Prostate gland (tissue), 2 donors: Measurements from ENCODE around the gene RAD51B. TPM values are rescaled to one million over a fixed set of nuclear protein-coding genes. Genes with fewer than 3 reads are reported as not detected.

Source experiments
- DNase-seq: peaks from one replicate; pipeline ENCODE4 v3.0.0-alpha.2; 2019; ENCODE audit warnings: low spot score
- H3K27ac ChIP-seq, 2 donors: fragments of 200-600 bp; sonication (generic); 2 replicates each; pipeline ENCODE4 v1.5.1; 2017 to 2019
- H3K27me3 ChIP-seq: fragments of 200-600 bp; sonication (generic); replicated peaks from 2 replicates; pipeline ENCODE4 v1.5.1; 2019; ENCODE audit not compliant: insufficient read depth
- H3K36me3 ChIP-seq, 2 donors: fragments of 200-600 bp; sonication (generic); 1 replicate in 1 of 2; 2 replicates in 1 of 2; pipeline versions ENCODE4 v1.5.1 to v1.8.1; 2017 to 2019
- H3K4me1 ChIP-seq: fragments of 200-600 bp; sonication (generic); replicated peaks from 2 replicates; pipeline ENCODE4 v1.5.1; 2019
- H3K4me3 ChIP-seq, 2 donors: fragments of 200-600 bp; sonication (generic); 2 replicates each; pipeline ENCODE4 v1.5.1; 2017 to 2019
- H3K9me3 ChIP-seq: fragments of 200-600 bp; sonication (generic); 2 replicates; pipeline ENCODE4 v1.5.1; 2017
- CTCF ChIP-seq, 4 experiments: fragments of 200-600 bp in 2 of 4; fragments of 450-650 bp in 2 of 4; sonication (generic) in 2 of 4; IDR thresholded peaks; 1 replicate in 3 of 4; 2 replicates in 1 of 4; pipeline ENCODE4 v1.5.1; 2016 to 2019; ENCODE audit warnings: antibody characterized with exemption in 4 of 4, mild to moderate bottlenecking in 2 of 4, moderate library complexity in 2 of 4
- POLR2A ChIP-seq: fragments of 450-650 bp; IDR thresholded peaks from one replicate; pipeline ENCODE4 v1.6.1; 2016; ENCODE audit warnings: antibody characterized with exemption, mild to moderate bottlenecking
- POLR2AphosphoS5 ChIP-seq: sonication (generic); formaldehyde crosslinking; IDR thresholded peaks from one replicate; pipeline ENCODE4 v1.6.1; 2017; ENCODE audit warnings: antibody characterized with exemption
- WGBS: methylation state at CpG from one replicate; pipeline ENCODE4 v1.1.5; 2018; 5-methylcytosine and 5-hydroxymethylcytosine counted together
- intact Hi-C: fragments of 100-400 bp; cut with DNase I; formaldehyde crosslinking; loops from one replicate; pipeline ENCODE4 v1.14.2; 2022
- total RNA-seq, 2 donors: library from RNA; depleted of rRNA; stranded (reverse); fragments of >200 nt; gene quantifications; one replicate each; pipeline ENCODE4 v1.1.0, GENCODE V29; 2016

Gene RAD51B
- total RNA-seq, 2 donors from 2014 or later = 14.9 to 35.8 TPM

DNA sequence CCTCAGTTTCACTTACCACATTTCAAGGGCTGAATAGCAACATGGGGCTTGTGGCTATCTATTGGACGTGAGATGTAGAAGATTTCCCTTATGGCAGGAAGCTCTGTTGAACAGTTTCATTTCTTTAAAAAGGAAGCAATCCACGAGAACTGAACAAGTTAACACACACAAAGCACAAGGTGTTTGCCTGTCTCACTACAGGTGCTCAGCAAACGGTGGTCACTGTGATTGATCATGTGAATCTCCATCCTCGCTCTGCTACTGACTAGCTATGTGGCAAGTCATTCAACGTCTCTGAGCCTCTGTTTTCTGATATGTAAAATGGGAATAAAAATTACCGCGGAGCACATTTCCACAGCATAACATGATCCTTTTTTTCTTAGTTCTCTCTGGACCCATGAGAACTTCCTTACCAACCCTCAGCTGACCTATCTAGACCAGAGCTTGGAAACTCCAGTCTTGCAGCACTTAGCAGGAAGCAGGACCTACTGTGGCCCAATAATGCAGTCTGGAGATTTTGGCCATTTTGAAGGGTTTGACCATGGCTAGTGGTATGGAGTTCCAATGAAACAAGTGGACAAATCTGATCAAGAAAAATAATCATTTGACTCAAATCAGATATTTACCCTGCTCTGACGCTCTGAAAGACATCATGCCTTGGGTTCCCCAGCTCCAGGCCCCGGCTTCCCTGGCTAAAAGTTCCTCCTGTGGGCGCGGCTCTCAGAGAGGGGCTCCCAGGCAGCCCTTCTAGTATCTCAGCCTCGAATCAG is 694.4 kb downstream of the RAD51B start:
- TF ChIP-seq POLR2AphosphoS5 (no peak), POLR2A (no peak), CTCF (IDR thresholded peaks at IDR 0.05) (no peak)
- H3K4me3 ChIP-seq = no peak overlapping the region
- no peaks in the 10 kb centered on the region for H3K36me3 ChIP-seq
- H3K27ac ChIP-seq = peak overlapping the region in 1 of 2 donors; percentile 32
- H3K27me3 ChIP-seq = no peaks in the 10 kb centered on the region
- 81% methylated on average over 12 of the region's 12 CpGs for WGBS
- H3K9me3 ChIP-seq = no peaks in the 10 kb centered on the region
- DNase-seq = no peak
- intact Hi-C loops = no loop called here
- H3K4me1 ChIP-seq = peaks cover 3% of the 10 kb centered on the region

DNA sequence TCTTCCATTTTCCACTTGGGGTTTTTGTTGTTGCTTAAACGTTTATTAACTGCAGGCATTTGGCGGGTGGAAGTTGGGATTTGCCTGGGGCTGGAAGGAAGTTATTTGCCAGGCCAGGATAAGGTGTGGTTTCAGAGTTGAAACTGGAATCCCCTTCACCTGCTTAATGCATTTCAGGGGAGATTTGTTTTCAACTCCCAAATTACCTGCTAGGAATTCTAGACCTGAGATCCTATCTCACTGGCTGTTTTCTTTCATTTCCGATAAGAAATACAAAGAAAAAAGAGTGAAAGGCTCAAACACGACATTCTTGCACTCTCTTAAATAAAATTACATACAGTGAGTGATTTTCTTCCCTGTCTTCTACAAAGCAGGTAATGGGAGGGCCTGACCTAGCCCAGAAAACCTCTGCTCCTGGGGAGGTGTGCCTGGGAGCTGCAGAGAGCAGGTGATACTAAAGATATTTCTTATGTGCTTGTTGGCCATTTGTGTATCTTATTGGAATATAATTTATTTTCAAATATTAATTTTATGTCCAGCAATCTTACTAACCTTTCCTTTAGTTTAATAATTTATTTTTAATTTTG is 695.1 kb downstream of the RAD51B start:
- H3K4me1 ChIP-seq = no peaks in the 10 kb centered on the region
- intact Hi-C loops = no loop called here
- H3K27ac ChIP-seq = peak overlapping the region in 1 of 2 donors; percentile 32

GRCh38 chr14:68516342-68516741 is 696.8 kb downstream of the RAD51B start:
- WGBS = 73% methylated on average over 4 of the region's 4 CpGs

More for the DNA sequence above, 695.1 kb downstream of the RAD51B start:
- Histone ChIP-seq H3K4me3 (no peak overlapping the region), H3K27me3 (no peaks in the 10 kb centered on the region), H3K36me3 (no peaks in the 10 kb centered on the region), H3K9me3 (no peaks in the 10 kb centered on the region)
- 48% methylated on average over 4 of the region's 4 CpGs for WGBS
- DNase-seq = no peak
- TF ChIP-seq POLR2AphosphoS5 (no peak), POLR2A (no peak), CTCF (IDR thresholded peaks at IDR 0.05) (no peak)

DNA sequence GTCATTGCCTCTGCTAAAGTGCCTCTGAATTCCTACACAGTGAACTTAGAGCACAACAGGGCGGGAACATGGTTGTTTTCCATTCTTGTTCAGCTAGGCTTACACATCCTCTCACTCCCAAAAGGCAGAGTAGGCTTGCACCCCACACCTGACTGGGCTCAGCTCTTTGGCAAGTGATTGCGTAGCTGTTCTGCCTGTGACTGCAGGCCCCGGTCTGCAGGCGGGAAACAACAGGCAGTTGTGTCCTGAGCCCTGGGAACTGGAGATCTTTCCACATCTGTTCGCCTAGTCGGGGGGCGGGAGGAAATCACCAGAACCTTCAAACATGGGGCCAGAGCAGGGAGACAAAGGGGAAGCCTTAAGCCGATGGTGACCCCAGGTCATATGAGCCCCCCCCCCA is 698.6 kb downstream of the RAD51B start:
- H3K36me3 ChIP-seq = no peaks in the 10 kb centered on the region
- no peak overlapping the region for H3K27ac ChIP-seq
- 91% methylated on average over 8 of the region's 8 CpGs for WGBS
- no peak for DNase-seq
- H3K9me3 ChIP-seq = no peaks in the 10 kb centered on the region
- H3K4me1 ChIP-seq = peaks cover 6% of the 10 kb centered on the region
- intact Hi-C loops = no loop called here
- TF ChIP-seq POLR2AphosphoS5 = no peak
- TF ChIP-seq CTCF (IDR thresholded peaks at IDR 0.05) = no peak
- no peak for TF ChIP-seq POLR2A
- H3K4me3 ChIP-seq = no peak overlapping the region
- no peaks in the 10 kb centered on the region for H3K27me3 ChIP-seq

More at GRCh38 chr14:68516342-68516741, 696.8 kb downstream of the RAD51B start:
- intact Hi-C loops = no loop called here
- Histone ChIP-seq H3K9me3 (no peaks in the 10 kb centered on the region), H3K4me1 (peaks cover 2% of the 10 kb centered on the region), H3K36me3 (no peaks in the 10 kb centered on the region), H3K27ac (no peak overlapping the region), H3K4me3 (no peak overlapping the region), H3K27me3 (no peaks in the 10 kb centered on the region)
- DNase-seq = no peak
- no peak for TF ChIP-seq CTCF (IDR thresholded peaks at IDR 0.05)
- no peak for TF ChIP-seq POLR2AphosphoS5
